Activated CD8-positive, alpha-beta memory T cell treated with anti-CD3 and anti-CD28 coated beads for 48 hours (primary cell): Measurements from ENCODE around the gene LHX2.
"Not testable (repeated sequence)": the region's sequence is repeated elsewhere in the genome, so short reads cannot be mapped to it uniquely, and the experiment has no call there.

ENCODE experiments used
- DNase-seq, 3 experiments: peaks; one replicate each; pipeline ENCODE4 v3.0.0-alpha.2; 2020; ENCODE audit warnings: low read depth in 2 of 3, low spot score in 2 of 3

The LHX2 gene, protein sequence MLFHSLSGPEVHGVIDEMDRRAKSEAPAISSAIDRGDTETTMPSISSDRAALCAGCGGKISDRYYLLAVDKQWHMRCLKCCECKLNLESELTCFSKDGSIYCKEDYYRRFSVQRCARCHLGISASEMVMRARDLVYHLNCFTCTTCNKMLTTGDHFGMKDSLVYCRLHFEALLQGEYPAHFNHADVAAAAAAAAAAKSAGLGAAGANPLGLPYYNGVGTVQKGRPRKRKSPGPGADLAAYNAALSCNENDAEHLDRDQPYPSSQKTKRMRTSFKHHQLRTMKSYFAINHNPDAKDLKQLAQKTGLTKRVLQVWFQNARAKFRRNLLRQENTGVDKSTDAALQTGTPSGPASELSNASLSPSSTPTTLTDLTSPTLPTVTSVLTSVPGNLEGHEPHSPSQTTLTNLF

DNA sequence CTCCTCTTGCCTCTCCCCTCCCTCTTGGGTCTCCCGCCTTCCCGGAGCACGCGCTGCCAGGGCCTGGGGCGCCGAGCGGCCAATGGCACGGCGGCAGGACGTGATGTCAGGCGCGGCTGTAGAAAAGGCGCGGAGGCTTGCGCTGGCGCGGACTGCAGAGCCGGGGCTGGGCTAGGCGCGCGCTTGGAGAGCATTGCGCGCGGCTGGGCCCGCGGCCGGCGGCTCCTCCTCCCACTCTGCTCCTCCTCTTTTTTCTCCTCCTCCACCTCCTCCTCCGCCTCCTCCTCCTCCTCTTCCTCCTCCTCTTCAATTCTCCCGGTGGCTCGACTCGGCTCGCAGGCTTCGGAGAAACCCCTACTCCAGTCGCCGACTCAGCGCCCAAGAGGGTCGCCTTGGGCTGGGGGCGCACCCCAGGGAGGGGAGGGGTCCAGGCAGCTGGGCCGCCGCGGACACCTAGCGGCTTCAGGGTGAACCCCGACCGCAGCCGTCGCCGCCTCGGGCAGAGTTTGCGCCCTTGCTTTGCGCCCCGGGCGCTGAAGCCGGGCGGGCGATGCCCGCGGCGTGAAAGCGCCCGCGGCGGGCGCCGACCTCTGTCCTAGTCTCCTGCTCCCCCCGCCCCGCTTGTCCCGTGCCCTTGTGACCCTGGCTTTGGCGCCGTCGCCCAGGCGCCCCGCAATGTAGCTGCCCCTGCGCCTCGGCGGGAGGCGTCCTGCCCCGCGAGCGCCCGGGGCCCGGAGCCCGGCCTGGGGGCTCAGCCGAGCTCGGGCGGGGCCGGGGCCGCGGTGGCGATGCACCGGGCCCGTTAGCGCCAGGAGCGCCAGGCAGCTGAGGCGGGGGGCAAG lies at the start of gene LHX2:
TSS of gene LHX2 (plus strand) at position 309 of the 842 bp plus-strand sequence. CDS start 581 bp downstream, outside the sequence.
- DNase-seq = no peak

DNA sequence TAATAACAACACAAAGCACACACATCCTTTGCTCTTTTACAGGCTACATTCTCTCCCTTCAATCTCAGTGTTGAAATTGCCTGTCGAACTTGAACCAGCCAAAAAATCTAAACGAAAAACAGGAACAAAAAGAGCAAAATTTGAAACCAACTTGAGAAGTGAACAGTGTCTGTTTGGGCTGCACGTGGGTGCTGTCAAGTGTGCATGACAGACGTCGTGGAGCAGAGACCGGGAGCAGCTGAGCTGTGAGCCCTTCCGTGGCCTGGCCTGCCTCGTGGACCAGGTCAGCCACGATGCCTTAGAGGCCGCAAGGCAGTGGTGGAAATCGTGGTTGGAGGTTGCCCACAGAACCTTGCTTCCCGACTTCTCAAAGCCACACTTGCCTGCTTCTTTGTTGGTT lies 46.8 kb upstream of the LHX2 start:
- DNase-seq = no peak

DNA sequence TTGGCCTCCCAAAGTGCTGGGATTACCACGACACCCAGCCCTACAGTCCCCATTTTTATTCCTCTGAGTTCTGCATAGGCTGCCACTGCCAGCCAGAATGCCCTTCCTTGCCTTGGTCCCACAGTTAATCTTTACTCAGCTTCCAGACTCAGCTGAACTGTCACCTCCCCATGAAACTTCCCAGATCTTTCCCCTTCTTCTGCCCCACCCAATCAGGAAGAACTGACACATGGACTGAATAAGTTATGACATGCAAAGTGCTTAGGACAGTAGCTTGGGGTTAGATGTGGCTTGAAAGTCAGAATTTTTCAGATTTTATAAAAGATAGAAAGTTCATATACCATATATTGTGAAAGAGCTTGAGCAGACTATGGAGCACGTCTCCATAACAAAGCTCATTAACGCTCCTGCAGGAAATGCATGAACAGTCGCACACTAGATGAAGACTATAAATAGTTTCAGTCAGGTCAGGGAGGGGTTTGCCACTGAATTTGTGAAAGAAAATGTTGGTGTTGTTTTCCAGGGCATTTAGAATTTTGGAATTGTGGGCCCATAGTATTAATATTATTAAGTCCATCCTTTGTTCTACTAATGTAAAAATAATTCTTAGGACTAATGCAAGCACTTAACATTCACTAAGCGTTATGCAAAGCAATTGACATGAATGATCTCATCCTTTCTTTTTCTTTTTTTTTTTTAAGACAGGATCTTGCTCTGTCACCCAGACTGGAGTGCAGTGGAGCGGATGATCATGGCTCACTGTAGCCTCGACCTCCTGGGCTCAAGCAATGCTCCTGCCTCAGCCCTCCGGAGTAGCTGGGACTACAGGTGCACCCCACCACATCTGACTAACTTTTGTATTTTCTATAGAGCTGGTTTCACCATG lies 45.5 kb upstream of the LHX2 start:
- DNase-seq = no peak

DNA sequence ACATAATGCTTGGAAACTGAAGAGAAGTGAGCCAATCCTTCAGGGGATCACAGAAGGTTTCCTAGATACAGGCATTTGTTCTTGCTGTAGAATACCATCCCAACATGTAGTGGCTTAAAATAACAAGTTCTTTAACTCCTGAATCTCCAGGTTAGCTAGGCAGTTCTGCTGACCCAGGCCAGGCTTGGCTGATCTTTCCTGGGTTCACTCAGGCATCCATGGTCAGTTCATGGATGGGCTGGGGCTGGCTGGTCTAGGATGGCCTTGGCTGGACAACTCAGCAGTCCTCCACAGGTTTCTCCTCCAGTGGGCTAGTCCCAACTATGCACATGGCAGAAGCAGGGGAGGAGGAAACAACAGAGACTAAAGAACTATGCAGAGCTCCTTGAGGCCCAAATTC lies 44.2 kb upstream of the LHX2 start:
- DNase-seq = no peak

DNA sequence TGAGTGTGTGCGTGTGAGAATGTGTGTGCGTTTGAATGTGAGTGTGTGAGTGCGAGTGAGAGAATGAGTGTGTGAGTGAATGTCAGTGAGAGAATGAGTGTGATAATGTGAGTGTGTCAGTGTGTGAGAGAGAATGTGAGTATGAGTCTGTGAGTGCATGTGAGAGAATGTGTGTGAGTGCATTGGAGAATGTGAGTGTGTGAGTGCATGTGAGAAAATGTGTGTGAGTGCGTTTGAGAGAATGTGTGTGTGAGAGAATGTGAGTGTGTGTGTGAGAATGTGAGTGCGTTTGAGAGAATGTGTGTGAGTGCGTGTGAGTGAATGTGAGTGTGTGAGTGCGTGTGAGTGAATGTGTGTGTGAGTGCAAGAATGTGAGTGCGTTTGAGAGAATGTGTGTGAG lies 39.0 kb upstream of the LHX2 start:
- no peak for DNase-seq

DNA sequence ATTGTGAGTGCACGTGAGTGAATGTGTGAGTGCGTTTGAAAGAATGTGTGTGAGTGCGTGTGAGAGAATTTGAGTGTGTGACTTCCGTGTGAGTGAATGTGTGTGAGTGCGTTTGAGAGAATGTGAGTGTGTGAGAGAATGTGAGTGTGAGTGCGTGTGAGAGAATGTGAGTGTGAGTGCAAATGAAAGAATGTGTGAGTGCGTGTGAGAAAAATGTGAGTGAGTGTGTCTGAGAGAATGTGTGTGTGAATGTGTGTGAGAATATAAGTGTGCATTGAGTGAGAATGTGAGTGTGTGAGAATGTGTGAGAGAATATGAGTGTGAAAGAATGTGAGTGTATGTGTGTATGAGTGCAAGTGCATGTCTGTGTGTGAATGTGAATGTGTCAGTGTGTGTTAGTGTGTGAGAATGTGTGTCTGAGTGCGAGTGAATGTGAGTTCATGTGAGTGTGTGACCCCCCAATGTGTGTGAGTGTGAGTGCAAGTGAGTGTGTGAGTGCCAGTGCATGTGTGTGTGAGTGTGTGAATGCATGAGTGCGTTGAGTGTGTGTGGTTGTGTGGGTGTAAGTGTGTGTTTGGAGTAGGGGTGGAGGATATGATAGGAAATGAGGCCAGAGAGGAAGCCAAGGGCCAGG lies 37.9 kb upstream of the LHX2 start:
- no peak for DNase-seq

DNA sequence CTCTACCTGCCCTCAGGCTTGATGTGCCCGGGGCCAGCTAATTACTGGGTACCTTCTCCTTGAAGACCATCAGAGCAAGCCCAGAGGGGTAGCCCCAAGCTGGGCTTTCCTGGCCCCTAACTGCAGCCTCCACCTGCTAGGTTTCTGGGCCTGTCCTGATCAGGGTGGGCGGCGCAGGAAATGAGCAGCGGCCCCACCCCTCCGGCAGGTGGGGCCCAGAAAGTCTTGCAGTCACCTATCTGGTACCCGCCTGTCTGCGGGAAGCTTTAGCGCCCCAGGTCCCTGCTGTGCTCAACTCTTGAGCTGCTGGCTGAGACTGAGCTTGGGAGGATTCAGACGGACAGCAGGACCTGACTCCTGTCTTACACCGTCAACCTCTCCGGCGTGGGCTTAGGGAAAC lies 37.1 kb upstream of the LHX2 start:
- DNase-seq = no peak

DNA sequence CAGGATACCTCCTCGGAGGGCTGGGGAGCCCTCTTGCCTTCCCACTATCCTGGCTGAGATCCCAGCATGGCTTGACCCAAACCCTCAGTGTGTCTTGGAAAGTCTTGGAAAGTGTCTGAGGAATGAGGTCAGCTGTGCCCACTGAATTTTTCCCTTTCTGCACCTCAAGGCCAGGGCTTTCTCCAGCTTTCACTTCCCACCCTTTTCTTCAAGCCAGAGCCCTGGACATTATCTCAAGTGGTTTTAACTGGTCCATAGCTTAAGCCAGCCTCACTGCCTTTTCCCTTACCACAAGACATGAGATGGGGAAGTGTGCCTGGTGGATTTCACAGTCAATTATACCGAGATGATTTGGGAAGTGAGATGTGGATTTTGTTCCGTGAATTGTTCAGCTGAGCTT lies 35.7 kb upstream of the LHX2 start:
- no peak for DNase-seq

DNA sequence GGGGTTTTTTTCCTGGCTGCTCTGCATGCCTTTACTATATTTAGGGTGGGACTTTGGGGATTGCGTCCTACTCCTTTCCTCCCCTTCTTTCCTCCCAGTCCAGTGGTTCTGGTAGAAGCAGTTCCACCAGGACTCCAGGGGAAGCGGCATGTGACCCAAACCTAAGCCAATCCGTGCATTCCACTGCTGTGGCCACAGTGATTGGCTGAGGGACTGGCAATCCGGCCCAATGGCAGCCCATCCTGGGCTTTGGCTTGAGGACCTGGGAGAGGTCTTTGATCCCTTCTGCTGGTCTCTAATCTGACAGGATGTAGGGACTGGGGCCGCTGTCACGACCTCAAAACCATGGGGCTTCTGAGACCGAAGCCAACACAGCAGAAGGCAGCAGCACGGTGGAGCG lies 35.0 kb upstream of the LHX2 start:
- not testable (repeated sequence) for DNase-seq

DNA sequence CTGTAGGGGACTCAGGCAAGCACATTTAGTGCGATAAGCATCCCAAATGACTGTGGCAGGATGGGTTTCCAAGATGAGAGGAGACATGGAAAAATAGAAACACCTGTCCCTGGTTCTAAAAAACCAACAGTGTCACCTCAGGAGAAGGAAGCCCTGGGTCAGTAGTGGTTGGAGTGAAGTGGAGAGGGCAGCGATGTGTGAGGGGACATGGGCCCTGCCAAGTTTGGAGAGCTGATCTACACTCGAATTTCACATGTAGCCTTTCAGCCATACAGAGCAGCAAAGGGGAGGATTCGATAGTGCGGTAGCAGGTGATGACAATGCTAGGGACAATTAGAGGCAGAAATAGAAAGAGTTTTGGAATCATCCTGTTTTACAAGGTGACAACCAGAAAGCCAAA lies 32.6 kb upstream of the LHX2 start:
- no peak for DNase-seq

DNA sequence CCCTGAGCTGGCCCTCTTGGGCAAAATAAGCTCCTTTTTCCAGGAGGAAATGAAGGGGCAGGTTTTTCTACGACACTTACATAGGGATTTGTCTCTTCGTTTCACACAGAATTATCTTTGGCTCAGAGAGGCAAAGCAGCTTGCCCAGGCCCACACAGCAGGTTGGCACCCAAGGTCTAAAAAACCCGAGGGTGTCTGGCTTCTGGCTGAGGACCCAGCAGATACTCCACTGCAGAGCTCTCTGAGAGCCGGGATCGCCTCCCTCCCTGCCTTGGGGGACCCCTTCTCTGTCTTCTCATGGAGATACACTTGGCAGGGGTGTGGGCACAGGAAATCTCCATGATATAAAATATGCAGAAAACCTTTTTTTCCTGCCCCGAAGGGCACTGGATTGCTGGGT lies 29.0 kb upstream of the LHX2 start:
- no peak for DNase-seq

DNA sequence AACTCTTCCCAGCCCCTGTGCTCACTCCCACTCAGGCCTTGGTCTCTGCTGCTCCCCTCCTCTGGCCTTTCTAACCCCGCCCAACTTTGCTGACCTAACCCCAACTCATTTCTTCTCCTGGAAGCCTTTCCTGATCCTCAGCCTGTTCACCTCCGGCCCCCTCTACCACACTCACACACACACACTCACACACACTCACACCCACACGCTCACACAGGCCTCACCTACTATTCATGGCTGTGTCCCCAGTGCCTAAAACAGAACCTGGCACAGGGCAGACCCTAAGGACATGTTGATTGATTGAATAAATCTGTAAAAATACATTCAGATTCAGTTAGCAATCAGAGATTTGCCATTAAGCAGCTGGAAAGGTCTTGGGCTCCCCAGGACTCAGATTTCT lies 28.5 kb upstream of the LHX2 start:
- DNase-seq = no peak

DNA sequence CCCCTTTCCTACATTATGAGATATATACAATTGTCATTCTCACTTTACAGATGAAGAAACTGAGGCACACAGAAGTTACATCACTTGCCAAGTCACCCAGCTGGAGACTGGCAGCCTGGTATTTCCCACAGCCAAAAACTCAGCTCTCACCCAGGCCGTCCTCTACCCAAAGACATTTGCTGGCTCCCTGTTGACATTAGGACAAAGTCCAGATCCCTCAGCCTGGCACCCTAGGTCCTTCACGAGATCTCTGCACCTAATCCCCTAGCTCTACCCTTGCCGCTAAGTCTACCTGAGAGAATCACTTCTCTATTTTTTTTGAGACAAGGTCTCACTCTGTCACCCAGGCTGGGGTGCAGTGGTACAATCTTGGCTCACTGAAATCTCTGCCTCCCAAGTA lies 26.8 kb upstream of the LHX2 start:
- no peak for DNase-seq

DNA sequence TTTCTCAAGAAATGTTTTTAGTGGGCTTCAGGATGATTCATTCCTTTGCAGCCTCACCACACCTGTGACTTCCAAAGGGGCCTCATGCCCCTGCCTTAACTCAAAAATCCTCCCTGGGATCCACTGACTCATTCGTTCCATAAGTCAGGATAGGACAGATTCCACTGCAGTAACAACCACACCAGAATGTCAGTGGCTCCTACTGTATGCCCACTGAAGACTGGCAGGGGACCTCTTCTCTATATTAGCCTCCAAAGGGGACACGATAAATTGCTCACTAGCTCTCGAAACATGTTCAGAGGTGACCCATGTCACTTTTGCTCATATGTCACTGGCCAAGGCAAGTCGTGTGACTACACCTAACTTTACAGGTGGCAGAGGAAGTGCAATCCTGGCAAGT lies 25.7 kb upstream of the LHX2 start:
- no peak for DNase-seq

DNA sequence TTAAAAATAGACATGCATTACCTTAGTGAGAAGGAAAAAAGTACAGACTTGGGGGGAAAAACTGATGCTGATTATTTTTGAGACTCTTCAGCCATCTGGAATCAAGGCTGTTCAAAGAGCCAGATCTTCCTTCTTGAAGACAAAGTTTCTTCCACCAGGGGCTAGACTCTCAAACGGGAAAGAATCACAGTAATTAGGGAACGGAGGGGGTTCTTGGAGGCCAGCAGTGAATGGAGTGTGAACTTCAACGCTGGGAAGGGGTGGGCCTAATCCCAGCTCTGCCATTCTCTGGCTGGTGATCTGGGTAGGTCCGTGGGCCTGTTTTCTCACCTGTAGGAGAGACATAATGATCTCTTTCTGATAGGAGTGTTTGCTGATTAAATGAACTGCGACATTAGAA lies 21.1 kb upstream of the LHX2 start:
- DNase-seq = no peak

DNA sequence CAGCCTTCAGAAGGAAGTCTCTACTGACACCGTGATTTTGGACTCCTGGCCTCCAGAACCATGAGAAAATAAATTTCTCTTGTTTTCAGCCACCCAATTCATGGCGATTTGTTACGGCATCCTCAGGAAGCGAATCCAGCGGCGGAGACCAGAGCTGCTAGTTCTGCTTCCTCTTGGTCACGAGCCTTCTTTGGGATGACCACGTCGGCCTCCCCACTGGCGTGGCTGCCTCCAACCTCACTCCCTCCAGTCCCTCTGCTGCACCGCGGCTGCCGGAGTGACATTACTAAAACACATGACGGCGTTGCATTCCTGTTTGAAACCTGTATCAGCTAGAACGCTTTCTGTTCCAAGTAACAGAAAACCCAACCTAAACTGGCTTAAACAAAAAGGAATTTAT lies 18.9 kb upstream of the LHX2 start:
- DNase-seq = not testable (repeated sequence)

DNA sequence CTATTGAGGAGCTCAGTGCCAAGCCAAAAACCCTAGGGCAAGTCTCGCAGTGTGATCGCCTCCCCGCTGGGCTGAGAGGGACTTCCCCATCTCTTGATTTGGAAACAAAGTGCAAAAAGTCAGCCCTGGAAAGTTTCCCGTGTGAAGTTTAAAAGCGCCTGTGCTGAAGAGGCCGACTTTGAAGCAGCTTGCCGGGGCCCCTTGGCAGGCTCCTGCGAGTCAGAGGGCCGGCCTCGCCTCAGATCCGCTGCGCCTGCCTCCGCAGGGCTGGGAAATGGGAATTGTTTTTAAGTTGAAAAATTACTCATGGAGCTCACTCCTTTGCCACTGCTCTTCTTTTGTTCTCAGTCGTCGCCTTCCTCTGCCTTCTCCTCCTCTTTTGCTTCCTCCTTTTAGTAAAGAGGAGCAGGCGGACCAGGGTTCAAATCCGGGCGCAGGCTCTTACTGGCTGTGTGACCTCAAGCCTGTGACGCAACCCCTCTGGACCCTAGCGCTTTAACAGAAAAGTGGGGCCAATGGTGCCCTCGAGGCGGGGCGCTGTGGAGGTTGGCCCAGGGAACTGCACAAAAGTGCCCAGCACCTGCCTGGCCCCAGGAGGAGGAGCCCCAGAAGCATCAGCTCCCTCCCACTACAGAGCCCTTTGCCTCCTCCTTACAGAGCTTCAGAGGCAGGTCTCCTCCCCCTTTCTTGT lies 14.7 kb upstream of the LHX2 start:
- peak in 1 of 3 experiments; percentile 31 for DNase-seq

DNA sequence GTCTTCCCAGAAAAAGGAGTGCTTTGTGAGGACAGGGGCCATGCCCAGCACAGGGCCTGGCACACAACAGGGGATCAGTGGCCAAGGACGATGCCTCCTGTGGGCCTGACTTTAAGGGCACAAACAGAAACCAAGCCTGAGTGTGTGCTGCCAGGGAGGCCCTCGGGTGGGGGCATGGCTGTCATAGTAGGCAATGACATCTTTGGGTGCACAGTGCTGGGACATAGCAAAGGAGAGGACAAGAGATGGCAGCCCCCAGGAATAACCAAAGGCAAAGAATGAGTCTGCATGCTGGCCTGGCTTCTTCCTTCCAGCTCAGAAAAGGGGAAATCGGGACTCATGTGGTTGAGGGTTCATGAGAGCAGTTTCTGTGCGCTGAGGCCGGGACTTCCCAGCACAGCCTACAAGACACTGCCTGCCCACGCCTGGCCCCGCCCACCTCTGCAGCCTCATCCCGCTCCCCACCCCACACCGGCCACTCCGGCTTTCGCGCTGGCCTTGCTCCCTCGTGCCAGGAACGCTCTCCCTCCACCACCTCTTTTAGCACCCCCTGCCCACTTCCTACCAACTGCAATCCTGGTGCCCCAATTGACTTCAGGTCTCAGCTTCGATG lies 13.8 kb upstream of the LHX2 start:
- no peak for DNase-seq

DNA sequence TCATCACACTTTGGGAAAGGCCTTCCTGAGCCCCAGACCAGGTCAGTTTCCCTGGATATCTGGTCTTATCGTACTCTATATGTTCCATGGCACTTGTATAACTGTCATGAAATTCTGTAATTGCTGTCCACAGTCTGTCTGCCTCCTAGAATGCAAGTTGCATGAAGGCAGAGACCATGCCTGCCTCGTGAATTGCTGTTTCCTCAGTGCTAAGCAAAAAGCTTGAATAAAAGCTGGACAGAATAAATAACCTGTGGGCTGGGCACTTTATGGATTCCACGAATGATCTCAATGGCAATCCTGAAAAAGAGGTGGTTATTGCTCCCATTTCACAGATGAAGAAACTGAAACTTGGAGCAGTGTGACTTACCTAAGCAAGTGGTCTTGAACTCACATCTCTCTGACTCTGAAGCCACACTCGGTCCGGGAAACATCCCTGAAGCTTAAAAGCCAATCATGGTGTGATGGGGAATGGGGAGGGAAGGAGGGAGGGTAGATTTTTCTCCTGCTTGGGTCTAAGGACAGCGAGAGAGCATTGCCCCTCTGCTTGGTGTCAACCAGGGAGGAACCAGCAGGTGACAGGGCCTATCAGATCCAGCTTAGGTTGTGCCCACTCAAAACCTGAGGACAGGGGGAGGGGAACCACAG lies 13.2 kb upstream of the LHX2 start:
- DNase-seq = no peak
